Right forelimb (tissue), 1 donor: Measurements from ENCODE around the gene ADPRS.

Source experiments
- DNase-seq: peaks from one replicate; pipeline ENCODE4 v3.0.0-alpha.2; 2018

Gene ADPRS

GRCh38 chr1:36135330-36135667, 46.6 kb downstream of the ADPRS start:
- no peak for DNase-seq

DNA sequence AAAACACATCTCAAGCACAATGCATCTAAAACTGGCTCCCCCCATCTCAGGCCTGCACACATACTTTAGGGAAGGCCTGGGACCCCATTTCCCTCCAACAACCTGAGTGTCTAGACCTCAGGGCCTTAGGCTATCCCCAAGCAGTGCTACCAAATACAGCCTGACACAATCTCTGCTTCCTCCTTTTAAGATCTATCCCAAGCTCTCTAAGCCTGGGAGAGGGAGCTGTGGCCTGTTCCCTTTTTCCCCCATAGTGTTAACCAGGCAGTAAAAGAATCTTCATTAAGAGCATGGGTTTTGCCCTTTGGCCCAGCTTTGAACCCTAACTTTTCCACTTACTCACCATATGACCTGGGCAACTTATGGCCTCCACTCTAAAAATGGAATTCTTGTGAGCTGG, 47.1 kb downstream of the ADPRS start:
- DNase-seq: no peak

- no peak for DNase-seq
These were observed 47.8 kb downstream of the ADPRS start for GRCh38 chr1:36136535-36136934.

GRCh38 chr1:36137226-36137625, 48.5 kb downstream of the ADPRS start:
- no peak for DNase-seq

DNA sequence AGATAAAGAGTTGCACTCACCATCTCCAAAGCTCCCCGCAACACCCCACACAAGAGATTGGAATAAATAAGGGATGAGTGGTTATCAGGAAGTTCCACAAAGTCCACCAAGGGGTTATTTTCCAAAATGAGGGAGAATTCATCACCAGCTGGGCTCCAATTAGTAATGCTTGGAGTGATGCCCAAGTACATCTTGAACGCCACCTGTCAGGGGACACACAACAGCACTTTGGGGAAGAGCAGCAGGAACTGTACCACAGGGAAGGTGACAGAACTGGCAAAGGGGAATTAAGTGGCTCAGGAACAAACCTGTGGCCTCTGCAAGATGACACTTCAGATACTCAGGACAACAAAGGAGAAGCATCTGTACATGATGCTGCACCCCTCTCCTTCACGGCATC, 49.1 kb downstream of the ADPRS start:
- no peak for DNase-seq

DNA sequence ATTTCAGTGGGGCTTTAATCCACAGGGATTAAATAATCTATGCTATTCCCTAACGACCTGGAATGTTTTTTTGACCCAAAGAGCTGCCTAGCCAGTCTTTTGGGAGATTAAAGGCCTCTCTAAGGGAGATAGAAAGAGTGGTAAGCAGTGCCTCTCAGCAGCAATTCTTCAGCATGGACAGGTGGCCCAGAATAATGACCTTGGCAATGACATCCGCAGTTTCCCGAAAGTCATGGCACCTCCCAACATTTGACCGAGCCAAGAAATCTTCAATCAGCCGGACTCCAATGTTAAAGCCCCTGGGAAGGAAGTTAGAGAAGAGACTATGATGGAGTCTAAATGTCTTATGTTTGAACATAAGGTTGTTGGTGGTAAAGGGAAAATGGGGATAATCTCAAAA, 50.8 kb downstream of the ADPRS start:
- DNase-seq: no peak

DNA sequence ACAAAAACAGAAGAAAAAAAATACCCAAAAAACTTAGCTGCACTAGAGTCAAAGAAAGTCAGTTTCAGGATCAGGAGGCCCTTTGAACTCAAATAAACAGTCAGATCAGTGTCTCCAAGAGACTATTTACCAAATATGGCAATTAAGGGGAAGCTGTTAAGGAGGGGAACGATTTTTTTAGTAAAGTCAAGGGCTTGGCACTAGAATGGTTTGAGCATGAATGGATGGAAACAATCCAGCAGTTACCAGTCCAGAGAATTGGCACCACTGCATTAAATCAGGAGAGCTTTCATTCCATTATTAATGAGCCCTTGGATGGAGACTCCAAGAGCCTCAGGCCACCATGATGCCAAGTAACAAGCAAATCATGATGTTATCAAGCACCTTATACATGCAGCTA, 53.4 kb downstream of the ADPRS start:
- DNase-seq: no peak

DNA sequence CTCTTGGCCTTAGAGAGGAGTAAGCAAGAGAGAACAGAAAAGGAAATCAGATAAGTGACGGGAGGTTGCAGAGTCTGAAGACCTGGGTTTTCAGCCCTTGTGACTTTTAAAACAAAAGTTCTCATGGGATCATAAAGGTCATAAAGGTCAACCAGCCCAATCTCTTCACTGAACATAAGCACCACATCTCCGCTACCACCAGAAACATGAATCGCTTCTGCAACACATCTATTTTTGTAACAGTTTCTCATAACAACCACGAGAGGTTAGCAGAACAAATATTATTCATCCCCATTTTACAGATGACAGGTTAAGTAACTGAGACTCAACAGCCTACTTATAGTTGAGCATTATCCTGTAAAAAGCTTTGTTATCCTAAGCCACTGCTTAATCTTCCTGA, 54.7 kb downstream of the ADPRS start:
- no peak for DNase-seq
